Stimulated activated CD4-positive, alpha-beta T cell treated with anti-CD3 and anti-CD28 coated beads, Interleukin-4, amount 100 ng/mL, for 4 hours (primary cell): ENCODE results near the gene LIN54.
"Not testable (repeated sequence)": the region's sequence is repeated elsewhere in the genome, so short reads cannot be mapped to it uniquely, and the experiment has no call there.

Experiments used
- DNase-seq, 2 experiments: peaks; one replicate each; pipeline ENCODE4 v3.0.0-alpha.2; 2020

LIN54 gene

GRCh38 chr4:83010522-83011318 is at the start of gene LIN54:
LIN54 (minus strand) TSS chr4:83010823; CDS start chr4:82984844, 25,979 bp downstream.
- peak; percentile 77 to 84 for DNase-seq

- no peak for DNase-seq
Measured at GRCh38 chr4:83054928-83055327, 44.3 kb upstream of the LIN54 start.

GRCh38 chr4:83048781-83049180 is 38.2 kb upstream of the LIN54 start:
- not testable (repeated sequence) for DNase-seq

GRCh38 chr4:83046693-83047473 is 36.3 kb upstream of the LIN54 start:
- no peak for DNase-seq

GRCh38 chr4:83043801-83044407 is 33.3 kb upstream of the LIN54 start:
- DNase-seq = no peak

DNA sequence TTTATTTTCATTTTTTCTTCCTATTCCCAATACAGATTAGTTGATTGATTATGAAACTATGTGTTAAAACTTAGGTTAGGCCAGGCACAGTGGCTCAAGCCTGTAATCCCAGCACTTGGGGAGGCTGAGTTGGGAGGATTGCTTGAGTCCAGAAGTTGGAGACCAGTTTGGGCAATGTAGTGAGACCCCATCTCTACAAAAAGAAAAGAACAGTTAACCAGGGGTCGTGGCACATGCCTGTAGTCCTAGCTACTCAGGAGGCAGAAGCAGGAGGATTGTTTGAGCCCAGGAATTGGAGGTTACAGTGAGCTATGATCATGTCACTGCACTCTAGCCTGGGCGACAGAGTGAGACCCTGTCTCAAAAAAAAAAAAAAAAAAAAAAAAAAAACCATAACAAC is 32.5 kb upstream of the LIN54 start:
- DNase-seq = not testable (repeated sequence)

DNA sequence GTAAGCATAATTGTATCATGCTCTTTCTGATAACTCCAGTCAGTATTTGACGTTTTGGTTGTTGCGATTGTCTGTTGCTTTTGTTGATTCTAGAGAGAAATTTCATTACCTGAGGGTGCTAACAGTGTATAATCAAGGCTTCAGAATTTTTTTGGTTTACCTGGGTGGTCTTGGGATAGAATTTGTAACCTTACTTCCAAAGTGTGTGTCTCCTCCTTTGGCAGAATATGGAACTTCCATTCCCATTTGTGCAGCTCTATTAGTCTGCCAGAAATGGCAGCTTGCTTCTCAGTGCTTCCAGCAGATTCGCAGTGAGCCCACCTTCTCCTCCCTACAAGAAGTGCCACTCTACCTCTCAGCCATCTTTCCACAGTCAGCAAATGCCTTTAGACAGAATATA is 29.6 kb upstream of the LIN54 start:
- no peak for DNase-seq

DNA sequence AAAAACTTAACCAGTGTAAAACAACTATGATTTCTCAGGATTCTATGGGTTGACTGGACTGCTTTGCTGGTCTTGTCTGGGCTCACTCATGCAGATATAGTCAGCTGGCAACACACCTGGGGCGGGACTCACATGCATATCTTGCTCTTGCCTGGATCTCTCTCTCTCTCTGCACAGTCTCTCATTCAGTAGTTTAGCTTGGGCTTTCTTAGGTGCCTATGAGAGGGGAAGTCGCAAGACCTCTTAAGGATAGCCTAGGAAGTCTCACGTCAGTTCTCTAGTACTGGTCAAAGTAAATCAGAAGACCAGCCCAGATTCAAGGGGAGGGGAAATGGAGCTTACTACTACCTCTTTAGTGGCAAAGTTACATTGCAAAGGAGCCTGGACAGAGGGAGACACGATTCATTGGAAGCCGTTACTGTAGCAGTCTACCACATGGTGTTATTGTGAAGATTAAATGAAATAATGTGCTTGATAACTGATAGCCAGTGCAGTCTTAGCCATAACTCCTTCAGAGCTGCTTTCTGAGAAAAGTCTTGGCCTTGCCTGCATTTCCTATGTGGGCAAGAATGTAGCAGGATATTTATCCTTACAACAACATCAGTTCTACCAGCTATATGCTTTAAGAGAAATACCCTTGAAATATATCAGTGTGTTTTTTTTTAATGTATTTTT is 26.5 kb upstream of the LIN54 start:
- DNase-seq = no peak

- DNase-seq = peak; percentile 88 to 98
Measured at GRCh38 chr4:83034630-83035494, 24.2 kb upstream of the LIN54 start, which contains the start of gene COPS4. COPS4 (plus strand) TSS chr4:83035183; CDS start chr4:83035225, 42 bp downstream.

DNA sequence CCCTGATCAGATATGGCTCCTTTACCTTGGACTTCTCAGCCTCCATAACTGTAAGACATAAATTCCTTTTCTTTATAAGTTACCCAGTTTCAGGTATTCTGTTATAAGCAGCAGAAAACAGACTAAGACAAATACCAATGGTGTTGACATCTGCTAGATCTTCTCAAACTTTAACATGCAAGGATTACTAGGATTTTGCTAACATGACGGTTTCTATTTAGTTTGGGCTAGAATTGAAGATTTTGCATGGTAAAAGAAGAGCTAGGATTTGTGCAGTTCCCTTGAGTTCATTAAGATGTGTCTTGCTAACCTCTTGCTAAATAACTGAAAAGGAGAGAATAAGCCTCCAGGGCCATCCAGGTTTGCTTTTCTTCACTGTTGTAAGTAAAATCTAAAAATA is 19.1 kb upstream of the LIN54 start:
- DNase-seq = no peak

GRCh38 chr4:83028976-83029375 is 18.4 kb upstream of the LIN54 start:
- DNase-seq = no peak

GRCh38 chr4:83025563-83025962 is 14.9 kb upstream of the LIN54 start:
- no peak for DNase-seq

DNA sequence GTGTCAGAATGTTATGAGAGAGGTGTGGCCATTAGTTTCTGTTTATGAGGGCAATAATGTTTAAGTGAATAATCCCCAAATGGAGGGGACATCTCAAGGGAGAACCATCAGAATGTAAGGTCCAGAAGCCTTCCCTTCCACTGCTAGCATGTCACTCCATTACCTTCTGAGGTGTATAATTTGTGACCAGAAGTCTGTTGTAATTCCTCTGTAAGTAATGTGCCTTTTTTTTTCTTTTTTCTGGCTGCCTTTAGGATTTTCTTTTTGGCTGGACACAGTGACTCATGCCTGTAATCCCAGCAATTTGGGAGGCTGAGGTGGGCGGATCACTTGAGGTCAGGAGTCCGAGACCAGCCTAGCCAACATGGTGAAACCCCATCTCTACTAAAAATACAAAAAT is 13.6 kb upstream of the LIN54 start:
- DNase-seq = no peak

DNA sequence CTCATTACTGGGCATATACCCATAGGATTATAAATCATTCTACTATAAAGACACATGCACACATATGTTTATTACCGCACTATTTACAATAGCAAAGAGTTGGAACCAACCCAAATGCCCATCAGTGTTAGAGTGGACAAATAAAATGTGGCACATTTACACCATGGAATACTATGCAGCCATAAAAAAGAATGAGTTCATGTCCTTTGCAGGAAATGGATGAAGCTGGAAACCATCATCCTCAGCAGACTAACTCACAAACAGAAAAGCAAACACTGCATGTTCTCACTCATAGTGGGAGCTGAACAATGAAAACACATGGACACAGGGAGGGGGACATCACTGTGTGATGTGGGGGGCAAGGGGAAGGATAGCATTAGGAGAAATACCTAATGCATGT is 13.0 kb upstream of the LIN54 start:
- DNase-seq = not testable (repeated sequence)

DNA sequence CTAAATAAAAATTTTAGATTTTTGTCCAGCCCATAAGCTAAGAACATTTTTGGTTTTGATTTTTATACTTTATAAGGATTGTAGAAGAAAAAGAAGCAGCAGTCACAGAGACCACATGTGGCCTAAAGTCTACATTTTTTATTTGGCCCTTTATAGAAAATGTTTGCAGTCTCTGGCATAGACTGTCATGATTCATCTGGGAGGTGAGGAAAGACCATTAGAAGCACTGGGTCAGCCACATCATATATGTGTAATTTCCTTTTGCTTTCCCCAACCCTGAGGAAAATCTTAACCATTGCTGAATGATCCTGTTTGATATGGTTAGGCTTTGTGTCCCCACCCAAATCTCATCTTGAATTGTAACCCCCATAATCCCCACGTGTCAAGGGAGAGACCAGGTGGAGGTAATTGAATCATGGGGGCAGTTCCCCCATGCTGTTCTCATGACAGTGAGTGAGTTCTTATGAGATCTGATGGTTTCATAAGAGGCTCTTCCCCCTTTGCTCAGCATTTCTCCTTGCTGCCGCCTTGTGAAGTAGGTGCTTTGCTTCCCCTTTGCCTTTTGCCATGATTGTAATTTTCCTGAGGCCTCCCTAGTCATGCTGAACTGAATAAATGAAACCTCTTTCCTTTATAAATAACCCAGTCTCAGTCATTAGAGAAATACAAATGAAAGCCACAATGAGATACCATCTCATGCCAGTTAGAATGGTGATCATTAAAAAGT is 12.3 kb upstream of the LIN54 start:
- no peak for DNase-seq

DNA sequence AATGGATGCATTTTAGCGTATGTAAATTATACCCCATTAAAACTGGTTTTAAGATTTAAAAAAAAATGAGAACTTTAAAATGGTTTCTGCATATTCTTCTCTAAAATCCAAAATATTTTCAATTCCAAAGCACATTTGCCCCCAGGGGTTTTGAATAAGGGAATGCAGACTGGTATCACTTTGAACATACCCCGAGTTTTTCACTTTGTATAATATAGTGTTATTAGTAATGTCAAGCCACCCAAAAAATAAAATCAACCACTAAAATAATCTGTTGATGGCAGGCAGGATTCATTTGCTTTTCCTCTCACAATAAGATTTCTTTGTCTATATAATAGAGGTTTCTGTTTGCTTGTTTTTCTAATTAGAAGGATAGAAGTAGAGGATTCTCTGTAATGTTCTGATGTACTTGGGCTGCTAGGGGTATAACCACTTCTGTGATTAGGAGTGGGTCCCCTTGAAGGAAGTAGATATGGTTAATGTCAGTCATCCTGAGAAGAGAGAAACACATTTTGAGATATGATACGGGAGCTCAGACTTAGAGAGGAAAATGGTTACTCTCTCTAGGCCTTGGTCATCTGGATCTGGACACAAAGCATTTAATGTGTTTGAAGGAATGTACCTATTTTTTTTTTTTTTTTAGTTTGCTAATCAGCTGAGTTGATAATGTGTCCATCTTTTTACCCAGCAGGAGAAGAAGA is 9.3 kb upstream of the LIN54 start:
- DNase-seq = no peak

DNA sequence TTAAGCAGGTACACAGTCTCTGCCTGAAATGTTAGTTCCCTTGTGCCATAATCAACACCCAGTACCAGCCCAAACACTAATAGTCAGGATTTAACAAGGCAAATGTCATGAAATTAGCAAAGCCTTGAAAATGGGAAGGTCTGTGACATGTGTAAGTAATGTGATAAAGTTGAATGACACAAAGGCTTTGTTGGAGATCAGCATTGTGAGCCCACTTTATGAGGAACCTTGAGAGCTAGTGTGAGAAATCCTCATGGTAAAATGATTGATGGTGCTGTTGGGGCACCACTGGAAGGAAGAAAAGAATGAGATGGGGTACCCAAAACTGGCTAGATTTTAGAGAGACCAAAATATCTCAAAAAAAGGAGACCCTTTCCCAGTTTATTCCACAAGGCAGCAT is 3.3 kb upstream of the LIN54 start:
- DNase-seq = no peak

- DNase-seq = no peak
Measured at GRCh38 chr4:83013420-83013867, 2.8 kb upstream of the LIN54 start.

- DNase-seq = peak; percentile 95 to 96
Measured at GRCh38 chr4:83012687-83013419, 2.2 kb upstream of the LIN54 start.

- DNase-seq = no peak
Measured at GRCh38 chr4:83012200-83012686, 1.6 kb upstream of the LIN54 start.
